Endothelial cell (in vitro differentiated cells): Measurements from ENCODE around the gene CALCOCO2. TPM values are rescaled to one million over a fixed set of nuclear protein-coding genes. Genes with fewer than 3 reads are reported as not detected.

Source experiments
- DNase-seq: peaks from one replicate; pipeline ENCODE4 v3.0.0; 2021; ENCODE audit warnings: low spot score
- H3K27ac Mint-ChIP-seq: one replicate; pipeline ENCODE4 v1.8.0; 2021; ENCODE audit warnings: mixed read lengths, inconsistent platforms; ENCODE audit not compliant: unreplicated experiment
- H3K27me3 Mint-ChIP-seq: one replicate; pipeline ENCODE4 v1.8.0; 2021; ENCODE audit warnings: mild to moderate bottlenecking, moderate library complexity, mixed read lengths, inconsistent platforms; ENCODE audit not compliant: unreplicated experiment
- H3K36me3 Mint-ChIP-seq: one replicate; pipeline ENCODE4 v1.8.0; 2021; ENCODE audit warnings: mild to moderate bottlenecking, low read depth, mixed read lengths, inconsistent platforms; ENCODE audit not compliant: unreplicated experiment
- H3K4me1 Mint-ChIP-seq: one replicate; pipeline ENCODE4 v1.8.0; 2021; ENCODE audit warnings: mild to moderate bottlenecking, mixed read lengths, inconsistent platforms; ENCODE audit not compliant: unreplicated experiment
- H3K4me3 Mint-ChIP-seq: one replicate; pipeline ENCODE4 v1.8.0; 2021; ENCODE audit warnings: mild to moderate bottlenecking, mixed read lengths, inconsistent platforms; ENCODE audit not compliant: unreplicated experiment
- H3K9me3 Mint-ChIP-seq: one replicate; pipeline ENCODE4 v1.8.0; 2021; ENCODE audit warnings: mixed read lengths, inconsistent platforms; ENCODE audit not compliant: unreplicated experiment
- CTCF ChIP-seq: fragments of 200-600 bp; sonication (generic); IDR thresholded peaks from one replicate; pipeline ENCODE4 v1.5.0; 2021; ENCODE audit warnings: antibody characterized with exemption; ENCODE audit not compliant: unreplicated experiment
- total RNA-seq: library from RNA; stranded (reverse); fragmentation: NEBNext Ultra II Directional; extraction: Animal tissue kit (Norgen Biotek cat#: 25700); gene quantifications from one replicate; pipeline ENCODE4 v1.2.1, GENCODE V29; 2021; ENCODE audit not compliant: unreplicated experiment

CALCOCO2 gene
- total RNA-seq, 1 donor from 2014 or later: 46.1 TPM

DNA sequence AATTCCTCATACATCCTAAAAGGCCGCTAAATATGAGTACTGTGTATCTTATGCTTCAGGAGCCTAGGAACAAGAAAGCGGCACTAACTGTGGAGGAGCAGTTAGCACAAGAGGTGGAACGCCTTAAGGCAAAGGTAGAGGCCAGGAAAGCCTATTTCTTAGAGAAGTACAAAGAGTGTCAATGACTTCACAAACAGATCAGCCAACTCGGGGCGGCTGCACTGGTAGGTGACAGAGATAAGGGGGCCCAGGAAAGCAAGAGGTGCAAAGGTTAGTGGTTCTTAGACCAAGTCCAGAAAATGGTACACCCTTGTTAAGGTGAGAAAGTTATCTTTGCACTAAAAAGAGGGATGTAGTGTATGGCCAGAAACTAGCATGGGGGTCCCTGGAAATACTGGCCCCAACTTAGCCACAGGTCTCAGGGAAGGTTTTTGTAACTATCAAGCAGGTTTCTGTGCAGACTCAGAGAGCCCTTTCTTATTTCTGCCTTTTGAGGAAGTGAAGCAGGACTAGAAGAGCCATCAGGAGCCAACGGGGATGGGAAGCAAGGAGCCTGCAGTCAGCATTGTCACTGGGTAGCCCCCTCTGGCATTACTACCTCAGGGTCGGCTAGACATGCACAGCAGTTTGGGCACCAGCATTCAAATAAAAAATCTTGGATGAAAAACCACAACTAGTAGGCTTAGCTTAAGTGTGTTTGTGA lies 24.1 kb downstream of the CALCOCO2 start:
- no peak overlapping the region for H3K27ac Mint-ChIP-seq
- no peaks in the 10 kb centered on the region for H3K27me3 Mint-ChIP-seq
- no peak overlapping the region for H3K4me3 Mint-ChIP-seq
- DNase-seq: no peak
- TF ChIP-seq CTCF: no peak
- no peaks in the 10 kb centered on the region for H3K9me3 Mint-ChIP-seq
- H3K4me1 Mint-ChIP-seq: peaks cover 5% of the 10 kb centered on the region
- H3K36me3 Mint-ChIP-seq: peaks cover 3% of the 10 kb centered on the region

GRCh38 chr17:48856122-48856821 lies 25.4 kb downstream of the CALCOCO2 start:
- H3K9me3 Mint-ChIP-seq: no peaks in the 10 kb centered on the region
- no peaks in the 10 kb centered on the region for H3K27me3 Mint-ChIP-seq
- TF ChIP-seq CTCF: no peak
- no peak overlapping the region for H3K27ac Mint-ChIP-seq
- DNase-seq: no peak
- no peak overlapping the region for H3K4me3 Mint-ChIP-seq
- peaks cover 5% of the 10 kb centered on the region for H3K4me1 Mint-ChIP-seq
- H3K36me3 Mint-ChIP-seq: peaks cover 3% of the 10 kb centered on the region

DNA sequence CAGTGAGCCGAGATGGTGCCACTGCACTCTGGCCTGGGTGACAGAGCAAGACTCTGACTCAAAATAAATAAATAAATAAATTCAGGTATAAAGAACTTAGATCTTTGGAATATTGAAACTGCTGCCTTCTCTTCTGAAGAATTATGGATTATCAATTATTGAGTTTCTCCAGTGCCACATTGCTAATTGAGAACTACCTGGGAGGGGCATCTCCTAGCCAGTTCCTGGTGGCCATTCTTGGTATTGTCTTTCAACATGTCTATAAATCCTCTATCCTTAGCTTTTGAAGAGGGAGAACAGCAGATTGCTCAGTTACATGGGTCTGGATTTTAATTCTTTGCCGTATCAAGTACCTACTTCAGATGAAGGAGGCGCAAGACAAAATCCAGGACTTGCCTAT lies 29.2 kb downstream of the CALCOCO2 start:
- Mint-ChIP-seq H3K4me1 (peaks cover under 1% of the 10 kb centered on the region), H3K27me3 (no peaks in the 10 kb centered on the region), H3K9me3 (no peaks in the 10 kb centered on the region), H3K36me3 (peaks cover 11% of the 10 kb centered on the region), H3K27ac (no peak overlapping the region), H3K4me3 (no peak overlapping the region)
- peak; percentile 61 for TF ChIP-seq CTCF
- DNase-seq: no peak

- Mint-ChIP-seq H3K4me1 (no peaks in the 10 kb centered on the region), H3K9me3 (no peaks in the 10 kb centered on the region), H3K36me3 (peaks cover 13% of the 10 kb centered on the region), H3K4me3 (peak overlapping the region; percentile 65), H3K27me3 (no peaks in the 10 kb centered on the region), H3K27ac (no peak overlapping the region)
- no peak for TF ChIP-seq CTCF
- DNase-seq: no peak
Observed at GRCh38 chr17:48860456-48860855, 29.6 kb downstream of the CALCOCO2 start.

DNA sequence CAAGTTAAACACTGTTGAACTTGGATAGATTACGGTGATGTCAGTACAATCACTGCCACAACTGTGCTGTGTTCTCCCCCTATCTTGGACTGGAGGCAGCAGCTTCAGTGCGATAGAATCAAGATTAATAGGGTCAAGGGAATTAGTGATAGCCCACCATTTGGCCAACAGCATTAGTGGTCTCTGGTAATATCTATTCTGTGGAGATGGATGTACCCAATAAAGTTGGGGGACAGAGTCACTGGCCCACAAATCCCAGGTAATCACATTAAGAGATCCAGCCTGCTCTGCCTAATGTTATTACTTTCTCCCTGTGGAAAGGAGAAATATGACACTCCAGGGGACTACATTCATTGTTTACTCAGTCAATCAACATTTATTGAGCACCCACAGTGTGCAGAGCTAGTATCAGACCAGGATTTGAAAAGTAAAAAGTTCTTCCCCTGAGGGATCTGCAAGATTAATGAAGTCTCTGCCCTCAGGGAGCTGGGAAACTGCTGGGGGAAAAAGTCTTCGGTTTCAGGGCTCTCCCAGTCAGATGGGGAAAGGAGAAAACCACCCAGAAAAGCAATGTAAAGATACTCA lies 38.2 kb downstream of the CALCOCO2 start:
- no peak for TF ChIP-seq CTCF
- Mint-ChIP-seq H3K27ac (no peak overlapping the region), H3K36me3 (peaks cover 8% of the 10 kb centered on the region), H3K27me3 (peaks cover 6% of the 10 kb centered on the region), H3K9me3 (no peaks in the 10 kb centered on the region), H3K4me3 (no peak overlapping the region), H3K4me1 (peaks cover 18% of the 10 kb centered on the region)
- DNase-seq: no peak
